Stimulated activated CD4-positive, alpha-beta T cell treated with anti-CD3 and anti-CD28 coated beads, TNF-alpha, amount 100 ng/mL, for 1 hour (primary cell): ENCODE data around the gene DOCK1.

ENCODE experiments used
- DNase-seq, 3 donors: peaks; one replicate each; pipeline ENCODE4 v3.0.0-alpha.2; 2020; ENCODE audit warnings: low read depth in 3 of 3, low spot score in 1 of 3

DOCK1 gene

GRCh38 chr10:127444155-127444554 is 538.9 kb downstream of the DOCK1 start:
- no peak for DNase-seq

- no peak for DNase-seq
Observed at GRCh38 chr10:127447197-127447596, 542.0 kb downstream of the DOCK1 start.

DNA sequence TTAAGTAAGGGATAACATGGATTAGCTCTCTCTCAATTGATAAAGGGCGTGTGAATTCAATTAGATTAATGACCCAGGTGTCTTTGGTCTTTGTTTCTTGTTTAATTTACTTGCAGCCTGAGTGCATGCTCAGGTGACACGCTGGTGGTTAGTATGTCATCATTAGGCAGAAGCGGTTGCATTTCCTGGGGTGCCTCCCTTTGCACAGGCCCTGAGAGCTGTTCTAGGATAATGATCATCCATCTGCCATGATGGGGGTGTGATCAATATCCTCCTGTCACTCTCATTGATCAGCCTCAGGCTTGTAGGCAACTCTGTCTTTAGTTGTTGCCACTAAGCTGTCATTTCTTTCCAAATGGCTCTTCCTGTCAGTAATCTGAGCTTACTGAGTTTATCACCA is 544.3 kb downstream of the DOCK1 start:
- DNase-seq: no peak

- no peak for DNase-seq
Observed at GRCh38 chr10:127450644-127451043, 545.4 kb downstream of the DOCK1 start.

DNA sequence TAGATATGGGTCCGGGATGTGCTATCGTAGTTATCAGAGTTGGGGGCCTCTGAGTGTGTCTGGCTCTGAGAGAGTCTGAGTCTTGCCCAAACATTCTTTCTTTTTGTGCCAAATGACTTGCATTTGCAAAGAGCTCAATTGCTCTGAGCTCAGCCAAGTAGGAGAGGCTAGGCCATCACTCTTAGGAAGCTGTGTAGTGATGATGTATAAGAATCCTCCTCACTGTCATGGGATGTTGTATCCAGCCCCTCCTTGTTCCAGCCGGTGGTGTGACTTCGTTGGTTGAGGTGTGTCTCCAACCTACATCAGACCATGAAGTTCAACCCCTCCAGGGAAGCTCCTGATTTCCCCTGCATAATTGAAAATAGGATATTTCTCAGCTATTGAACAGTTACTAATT is 546.4 kb downstream of the DOCK1 start:
- no peak for DNase-seq

DNA sequence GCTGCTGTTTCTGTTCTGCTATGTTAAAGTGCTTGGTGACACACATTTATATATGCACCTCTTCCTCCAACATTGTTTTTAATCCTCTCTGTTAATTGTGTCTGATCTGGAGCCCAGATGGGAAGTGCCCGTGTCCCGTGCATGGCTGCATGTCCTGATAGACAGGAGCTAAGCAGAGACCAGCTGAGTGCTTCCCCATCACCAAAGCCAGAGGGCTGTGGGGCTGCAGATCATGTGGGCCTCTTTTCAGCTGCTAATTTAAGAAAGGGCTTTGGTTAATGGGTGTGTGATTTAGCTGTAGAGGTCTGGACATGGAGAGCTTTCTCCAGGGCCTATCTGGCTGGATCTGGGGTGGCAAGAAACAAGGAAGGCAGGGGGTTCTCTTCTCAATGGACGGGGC is 547.3 kb downstream of the DOCK1 start:
- DNase-seq: no peak

GRCh38 chr10:127453706-127454105 is 548.5 kb downstream of the DOCK1 start:
- no peak for DNase-seq

- DNase-seq: no peak
Observed at GRCh38 chr10:127456122-127456521, 550.9 kb downstream of the DOCK1 start.

GRCh38 chr10:127458016-127458810 is 553.0 kb downstream of the DOCK1 start:
- DNase-seq: no peak

DNA sequence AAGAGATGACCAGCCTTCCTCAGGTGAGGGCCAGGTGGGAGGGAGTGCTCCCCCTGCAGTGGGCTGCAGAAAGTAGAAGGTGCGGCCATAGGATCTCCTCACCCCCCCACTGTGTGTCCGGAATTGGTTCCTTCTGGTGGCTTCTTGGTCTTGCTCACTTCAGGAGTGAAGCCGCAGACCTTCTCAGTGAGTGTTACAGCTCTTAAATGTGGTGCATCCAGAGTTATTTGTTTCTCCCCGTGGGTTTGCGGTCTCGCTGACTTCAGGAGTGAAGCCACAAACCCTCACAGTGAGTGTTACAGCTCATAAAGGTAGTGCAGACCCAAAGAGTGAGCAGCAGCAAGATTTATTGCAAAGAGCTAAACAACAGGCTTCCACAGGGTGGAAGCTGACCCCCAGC is 553.6 kb downstream of the DOCK1 start:
- DNase-seq: no peak

DNA sequence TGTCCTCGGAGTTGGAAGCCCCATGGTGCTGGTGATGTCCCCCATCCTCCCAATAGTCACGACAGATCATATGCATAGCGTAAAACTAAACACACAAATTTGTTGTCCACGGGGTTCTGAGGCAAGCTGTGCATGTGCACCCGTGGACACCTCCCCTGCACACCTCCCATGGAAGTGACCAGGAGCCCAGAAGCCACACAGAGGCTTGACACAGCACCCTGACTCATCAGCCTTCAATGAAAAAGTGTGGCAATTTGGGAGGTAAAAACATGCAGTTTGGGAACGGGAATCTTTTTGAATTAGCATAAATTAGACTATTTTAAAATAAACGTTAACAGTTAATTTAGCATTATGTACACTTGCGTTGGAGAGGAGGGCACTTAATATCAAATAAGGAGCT is 554.7 kb downstream of the DOCK1 start:
- DNase-seq: no peak

DNA sequence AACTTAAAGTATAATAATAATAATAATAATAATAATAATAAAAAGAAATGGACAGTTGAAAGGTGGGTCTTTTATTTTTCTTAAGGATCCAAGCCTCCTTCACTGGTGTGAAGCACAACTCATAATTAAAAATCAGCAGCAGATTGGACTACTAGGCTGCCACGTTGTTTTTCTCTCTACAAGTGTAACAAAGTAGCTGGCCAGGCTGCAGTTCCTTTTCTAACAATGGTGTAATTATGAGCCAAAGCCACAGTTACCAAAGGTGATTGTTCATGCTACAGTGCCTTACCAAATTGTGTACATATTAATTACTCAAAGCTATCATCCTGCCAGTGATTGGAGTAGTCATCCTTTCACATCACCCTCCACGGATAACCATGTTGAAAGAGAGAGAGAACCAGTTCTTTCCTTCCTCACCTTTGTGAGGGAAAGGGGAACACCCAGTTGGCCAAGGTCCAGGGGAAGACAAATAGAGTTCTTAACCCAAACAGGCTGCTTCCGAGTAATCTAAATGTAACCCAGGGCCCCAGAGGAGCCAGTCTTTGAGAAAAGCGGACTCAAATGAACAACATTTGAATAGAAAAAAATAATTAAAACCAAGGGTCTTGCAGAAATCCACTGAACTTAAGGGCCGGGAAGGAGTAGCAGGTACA is 557.5 kb downstream of the DOCK1 start:
- DNase-seq: no peak

- DNase-seq: no peak
Observed at GRCh38 chr10:127463548-127463947, 558.3 kb downstream of the DOCK1 start.

- DNase-seq: no peak
Observed at GRCh38 chr10:127464561-127464960, 559.3 kb downstream of the DOCK1 start.

GRCh38 chr10:127467811-127468210 is 562.6 kb downstream of the DOCK1 start:
- no peak for DNase-seq

DNA sequence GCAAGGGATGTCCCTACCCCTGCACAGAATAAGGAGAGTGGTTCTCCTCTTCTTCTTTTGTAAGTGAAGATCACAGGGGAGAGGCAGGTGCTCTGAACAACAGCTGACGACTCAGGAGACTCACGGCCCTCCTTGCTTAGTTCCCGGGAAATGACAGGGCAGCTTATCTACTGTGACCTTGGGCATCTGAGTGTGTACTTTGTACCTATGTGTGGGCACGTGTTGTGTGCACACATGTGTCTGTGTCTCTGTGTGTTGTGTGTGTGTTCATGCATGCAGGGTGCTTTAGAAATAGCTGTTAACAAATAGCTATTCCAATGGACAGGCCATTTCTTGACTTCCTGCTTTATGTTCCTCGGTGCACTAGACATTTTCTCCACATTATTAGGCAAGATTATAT is 563.4 kb downstream of the DOCK1 start:
- no peak for DNase-seq

- no peak for DNase-seq
Observed at GRCh38 chr10:127470911-127471310, 565.7 kb downstream of the DOCK1 start.

DNA sequence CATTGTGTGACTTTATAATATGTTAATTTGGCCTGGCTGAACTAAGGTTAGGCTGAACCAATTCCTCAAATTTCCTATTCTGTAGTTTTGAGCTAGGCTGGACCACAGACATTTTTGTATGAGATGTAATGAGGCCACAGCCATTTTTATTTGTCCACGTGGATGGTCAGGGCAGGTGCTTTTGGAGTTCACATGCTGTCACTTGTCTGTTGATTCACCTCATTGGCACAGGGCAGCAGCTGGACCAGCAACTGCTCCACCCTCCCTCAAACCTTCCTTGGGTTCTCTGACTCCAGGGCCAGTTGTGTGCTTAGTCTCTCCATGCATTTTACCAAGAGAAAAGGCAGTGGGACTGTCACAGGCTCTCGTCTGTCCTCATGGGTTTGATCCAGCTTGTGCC is 567.7 kb downstream of the DOCK1 start:
- no peak for DNase-seq

DNA sequence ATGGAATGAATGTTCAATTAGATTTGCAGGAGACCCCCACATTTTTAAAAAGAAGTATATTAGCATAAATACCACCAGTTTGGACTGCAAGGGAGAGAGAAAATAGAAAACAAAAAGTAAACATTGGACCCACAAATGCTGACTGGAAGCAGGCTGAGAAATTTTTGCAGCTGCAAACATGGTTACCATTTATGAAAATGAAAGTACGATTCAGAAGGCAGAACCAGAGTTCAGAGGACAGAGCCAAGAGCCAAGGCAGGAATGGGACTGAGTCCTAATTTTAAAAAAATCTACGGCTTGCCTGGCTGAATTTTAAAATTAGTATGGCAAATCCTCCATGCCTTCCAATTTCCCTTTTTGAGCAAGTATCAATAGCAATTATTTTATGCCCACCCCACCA is 569.3 kb downstream of the DOCK1 start:
- DNase-seq: no peak

DNA sequence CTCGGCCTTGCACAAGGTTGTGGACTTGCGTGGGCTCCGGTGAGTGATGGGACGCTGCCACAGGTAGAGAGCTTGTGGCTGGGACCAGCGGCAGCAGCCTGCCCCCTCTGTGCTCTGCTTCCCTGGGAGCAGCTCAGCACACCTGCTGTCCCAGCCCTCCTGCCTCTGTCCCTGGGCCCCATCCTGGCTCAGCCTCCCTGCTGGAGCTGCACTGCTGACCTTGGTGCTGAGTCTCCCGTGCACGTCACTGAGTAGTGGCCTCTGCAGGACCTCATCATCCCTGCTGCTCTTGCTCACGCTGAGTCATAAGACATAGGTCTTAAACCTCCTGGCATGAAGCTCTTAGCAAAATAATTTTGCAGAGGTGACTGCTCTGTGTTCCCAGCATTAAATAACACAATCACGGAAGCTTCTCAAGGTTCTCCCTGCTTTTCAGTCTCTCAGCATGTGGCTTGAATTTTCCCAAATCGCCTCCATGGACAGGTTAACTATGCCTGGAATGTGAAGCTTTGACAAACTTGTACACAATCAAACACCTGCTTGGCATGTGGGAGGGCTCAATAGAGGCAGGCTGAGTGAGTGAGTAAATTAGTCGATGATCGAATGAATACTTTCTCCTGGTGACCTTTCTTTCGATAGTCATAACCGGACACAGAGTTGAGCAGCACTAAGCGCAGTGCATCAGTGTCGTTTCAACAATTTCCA is 580.1 kb downstream of the DOCK1 start:
- DNase-seq: no peak

- DNase-seq: no peak
Observed at GRCh38 chr10:127486355-127486754, 581.1 kb downstream of the DOCK1 start.

DNA sequence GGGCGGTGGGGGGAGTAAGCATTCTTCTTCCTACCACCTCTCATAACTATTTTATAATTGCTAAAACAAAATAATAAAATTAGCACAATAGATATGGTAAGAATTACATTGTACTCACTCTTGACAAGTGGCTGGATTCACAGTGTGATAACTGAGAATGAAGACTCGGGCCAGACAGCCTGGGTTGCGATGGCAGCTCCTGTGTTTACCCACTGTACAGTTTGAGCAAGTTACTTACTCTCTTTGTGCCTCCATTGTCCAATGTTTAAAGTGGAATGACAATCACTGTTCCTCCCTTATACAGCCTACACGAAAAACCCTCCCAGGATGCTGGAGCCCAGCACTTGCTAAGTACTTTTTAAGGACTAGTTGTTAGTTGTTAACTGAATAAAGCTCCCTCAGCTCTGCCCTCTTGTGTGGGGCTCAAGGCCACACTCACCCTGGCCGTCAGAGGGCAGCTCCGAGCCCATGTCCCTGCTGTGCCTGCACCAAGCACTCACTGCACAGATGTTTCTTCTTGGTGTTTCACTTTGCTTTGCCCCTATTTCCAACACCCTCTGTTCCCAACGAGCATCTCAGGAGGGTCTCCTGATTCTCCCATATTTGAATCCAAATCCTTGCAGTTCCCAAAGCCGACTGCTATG is 587.5 kb downstream of the DOCK1 start:
- no peak for DNase-seq
